ENCODE results near the gene NCOR1. TPM values are rescaled to one million over a fixed set of nuclear protein-coding genes. Genes with fewer than 3 reads are reported as not detected.
"Not testable (repeated sequence)": the region's sequence is repeated elsewhere in the genome, so short reads cannot be mapped to it uniquely, and the experiment has no call there.

NCOR1 gene
- total RNA-seq, 1 experiment from 2014 or later: 171 TPM

DNA sequence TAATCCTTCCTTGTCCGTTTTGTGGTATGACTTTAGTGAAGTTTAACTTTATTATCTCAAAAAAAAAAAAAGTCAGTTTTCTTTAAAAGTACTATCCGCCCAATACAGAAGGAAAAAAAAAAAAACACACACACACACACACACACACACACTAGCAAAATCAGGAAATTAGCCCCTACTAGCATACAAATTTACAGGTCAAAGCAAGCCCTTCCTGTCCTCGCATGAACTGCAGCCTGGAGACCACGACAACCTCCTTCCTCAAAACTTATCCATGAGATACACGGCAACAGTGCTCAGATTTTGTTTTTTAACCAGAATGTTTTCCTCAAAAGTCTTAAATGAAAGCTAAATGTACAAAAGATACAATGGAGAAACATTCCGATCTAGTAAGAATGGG lies 16.2 kb downstream of the NCOR1 start:
- Histone ChIP-seq H2AFZ (no peak overlapping the region), H3K27ac (no peak overlapping the region), H3F3A (ENCODE audit: insufficient read depth, low read depth) (no peaks in the 10 kb centered on the region), H3K36me3 (ENCODE audit: low read depth) (no peaks in the 10 kb centered on the region), H3K9me3 (ENCODE audit: insufficient read depth, low read depth) (no peaks in the 10 kb centered on the region), H3K9me2 (ENCODE audit: insufficient read depth) (no peaks in the 10 kb centered on the region), H3K27me3 (ENCODE audit: insufficient read depth, low read depth) (no peaks in the 10 kb centered on the region), H3K4me2 (no peak overlapping the region), H3K4me1 (replicated peaks; ENCODE audit: insufficient read depth) (0 out of 2 replicates have a peak, but pooled peaks cover 8% of the 10 kb centered on the region), H3K4me3 (no peak overlapping the region), H3K79me2 (ENCODE audit: low read depth) (peaks cover 53% of the 10 kb centered on the region), H4K20me1 (ENCODE audit: insufficient read depth) (peaks cover 3% of the 10 kb centered on the region; the same call in 1 of the 2 replicates)
- intact Hi-C loops (cut with micrococcal nuclease; ENCODE audit: unreplicated experiment): no loop called here
- ChIA-PET POLR2A (ENCODE audit: unreplicated experiment) (no interaction called here), CTCF (no interaction called here)
- no peak for TF ChIP-seq EZH2 (IDR thresholded peaks at IDR 0.05; ENCODE audit: low read depth)
- TF ChIP-seq, protein P1, sequence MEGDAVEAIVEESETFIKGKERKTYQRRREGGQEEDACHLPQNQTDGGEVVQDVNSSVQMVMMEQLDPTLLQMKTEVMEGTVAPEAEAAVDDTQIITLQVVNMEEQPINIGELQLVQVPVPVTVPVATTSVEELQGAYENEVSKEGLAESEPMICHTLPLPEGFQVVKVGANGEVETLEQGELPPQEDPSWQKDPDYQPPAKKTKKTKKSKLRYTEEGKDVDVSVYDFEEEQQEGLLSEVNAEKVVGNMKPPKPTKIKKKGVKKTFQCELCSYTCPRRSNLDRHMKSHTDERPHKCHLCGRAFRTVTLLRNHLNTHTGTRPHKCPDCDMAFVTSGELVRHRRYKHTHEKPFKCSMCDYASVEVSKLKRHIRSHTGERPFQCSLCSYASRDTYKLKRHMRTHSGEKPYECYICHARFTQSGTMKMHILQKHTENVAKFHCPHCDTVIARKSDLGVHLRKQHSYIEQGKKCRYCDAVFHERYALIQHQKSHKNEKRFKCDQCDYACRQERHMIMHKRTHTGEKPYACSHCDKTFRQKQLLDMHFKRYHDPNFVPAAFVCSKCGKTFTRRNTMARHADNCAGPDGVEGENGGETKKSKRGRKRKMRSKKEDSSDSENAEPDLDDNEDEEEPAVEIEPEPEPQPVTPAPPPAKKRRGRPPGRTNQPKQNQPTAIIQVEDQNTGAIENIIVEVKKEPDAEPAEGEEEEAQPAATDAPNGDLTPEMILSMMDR (conservative IDR thresholded peaks at IDR 0.05): no peak
- no peak for DNase-seq
- no TSS peak for BruUV-seq (replicated peaks)

DNA sequence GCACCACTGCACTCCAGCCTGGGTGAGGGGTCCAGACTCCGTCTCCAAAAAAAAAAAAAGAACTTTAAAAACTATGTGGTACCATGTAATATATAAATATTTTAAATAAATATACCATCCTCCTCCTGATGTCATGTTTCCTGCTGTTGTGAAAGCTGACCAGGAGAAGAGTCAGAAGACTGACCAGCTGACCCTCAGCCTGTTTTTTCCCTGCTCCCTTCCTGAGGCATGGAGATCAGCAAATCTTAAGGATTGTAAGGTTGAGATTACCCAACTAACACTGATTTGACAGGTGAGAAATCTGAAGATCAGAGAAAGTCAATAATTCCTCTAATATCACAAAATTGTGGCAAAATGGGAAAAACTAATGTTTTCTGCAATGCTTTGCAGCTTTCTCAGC lies 18.1 kb downstream of the NCOR1 start:
- Histone ChIP-seq H3K27me3 (ENCODE audit: insufficient read depth, low read depth) (no peaks in the 10 kb centered on the region), H2AFZ (no peak overlapping the region), H3K4me1 (replicated peaks; ENCODE audit: insufficient read depth) (0 out of 2 replicates have a peak, but pooled peaks cover under 1% of the 10 kb centered on the region), H3K79me2 (ENCODE audit: low read depth) (peaks cover 40% of the 10 kb centered on the region), H3K9me3 (ENCODE audit: insufficient read depth, low read depth) (no peaks in the 10 kb centered on the region), H3F3A (ENCODE audit: insufficient read depth, low read depth) (no peaks in the 10 kb centered on the region), H3K27ac (no peak overlapping the region), H3K36me3 (ENCODE audit: low read depth) (no peaks in the 10 kb centered on the region; the same call in 1 of the 2 replicates), H3K4me2 (no peak overlapping the region), H3K4me3 (no peak overlapping the region), H3K9me2 (ENCODE audit: insufficient read depth) (no peaks in the 10 kb centered on the region), H4K20me1 (ENCODE audit: insufficient read depth) (peaks cover 3% of the 10 kb centered on the region; the same call in 1 of the 2 replicates)
- intact Hi-C loops (cut with micrococcal nuclease; ENCODE audit: unreplicated experiment): no loop called here
- CTCF ChIA-PET: no interaction called here
- POLR2A ChIA-PET (ENCODE audit: unreplicated experiment): no interaction called here
- no peak for DNase-seq
- TF ChIP-seq, protein P1 (conservative IDR thresholded peaks at IDR 0.05): no peak
- TF ChIP-seq EZH2 (IDR thresholded peaks at IDR 0.05; ENCODE audit: low read depth): no peak
- BruUV-seq (replicated peaks): no TSS peak

DNA sequence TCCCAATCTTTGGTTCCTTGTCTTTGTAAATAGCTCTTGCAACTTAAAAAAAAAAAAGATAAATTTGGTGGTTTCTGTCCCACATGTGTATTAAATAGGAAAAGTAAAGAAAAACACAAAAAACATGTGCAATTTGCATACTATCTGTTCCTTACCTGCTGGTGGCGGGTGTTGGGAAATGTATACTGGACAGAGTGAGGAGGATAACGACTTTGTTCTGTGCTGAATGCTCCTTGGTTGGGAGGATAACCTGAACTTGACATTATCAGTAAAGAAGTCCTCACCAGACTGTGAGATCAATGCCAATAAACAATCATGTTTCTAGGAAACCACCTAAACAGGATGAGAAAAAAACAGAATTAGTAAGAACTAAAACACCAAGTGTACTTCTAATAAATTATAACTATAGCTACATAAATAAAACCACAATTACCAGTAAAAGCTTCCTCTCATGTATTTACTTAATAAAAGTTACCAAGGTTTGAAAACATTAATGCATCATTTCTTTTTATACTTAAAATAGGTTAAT lies 21.0 kb downstream of the NCOR1 start:
- H3K27ac ChIP-seq; CTCF ChIA-PET; H3F3A ChIP-seq (ENCODE audit: insufficient read depth, low read depth); H3K9me3 ChIP-seq (ENCODE audit: insufficient read depth, low read depth); intact Hi-C loops (cut with micrococcal nuclease; ENCODE audit: unreplicated experiment); H3K9me2 ChIP-seq (ENCODE audit: insufficient read depth); POLR2A ChIA-PET (ENCODE audit: unreplicated experiment); H2AFZ ChIP-seq; H3K4me1 ChIP-seq (replicated peaks; ENCODE audit: insufficient read depth); H3K4me2 ChIP-seq; DNase-seq; BruUV-seq (replicated peaks); H3K36me3 ChIP-seq (ENCODE audit: low read depth); H3K27me3 ChIP-seq (ENCODE audit: insufficient read depth, low read depth); H3K4me3 ChIP-seq; H4K20me1 ChIP-seq (ENCODE audit: insufficient read depth): not testable (repeated sequence)
- peaks cover 13% of the 10 kb centered on the region for H3K79me2 ChIP-seq (ENCODE audit: low read depth)

DNA sequence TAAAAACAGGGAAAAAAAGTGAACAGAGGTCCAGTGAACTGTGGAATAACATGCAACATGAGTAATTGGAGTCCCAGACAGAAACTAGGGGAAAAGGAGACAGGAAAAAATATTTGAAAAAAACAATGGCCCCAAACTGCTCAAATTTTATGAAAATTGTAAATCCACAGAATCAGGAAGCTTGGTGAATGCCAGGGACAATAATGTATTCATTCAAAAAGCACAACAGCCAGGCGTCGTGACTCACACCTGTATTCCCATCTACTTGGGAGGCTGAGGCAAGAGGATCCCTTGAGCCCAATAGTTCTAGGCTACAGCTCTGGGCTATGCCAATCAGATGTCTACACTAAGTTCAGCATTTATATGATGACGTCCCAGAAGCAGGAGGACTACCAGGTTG lies 23.7 kb downstream of the NCOR1 start:
- Histone ChIP-seq H3K9me2 (ENCODE audit: insufficient read depth) (no peaks in the 10 kb centered on the region), H3K4me1 (replicated peaks; ENCODE audit: insufficient read depth) (no peaks in the 10 kb centered on the region), H3K27me3 (ENCODE audit: insufficient read depth, low read depth) (no peaks in the 10 kb centered on the region), H3K27ac (no peak overlapping the region), H3K9me3 (ENCODE audit: insufficient read depth, low read depth) (no peaks in the 10 kb centered on the region), H2AFZ (no peak overlapping the region), H3K36me3 (ENCODE audit: low read depth) (no peaks in the 10 kb centered on the region; the same call in 1 of the 2 replicates), H4K20me1 (ENCODE audit: insufficient read depth) (no peaks in the 10 kb centered on the region; the same call in 1 of the 2 replicates), H3K4me2 (no peak overlapping the region), H3K79me2 (ENCODE audit: low read depth) (no peaks in the 10 kb centered on the region), H3K4me3 (no peak overlapping the region), H3F3A (ENCODE audit: insufficient read depth, low read depth) (no peaks in the 10 kb centered on the region)
- no peak for DNase-seq
- intact Hi-C loops (cut with micrococcal nuclease; ENCODE audit: unreplicated experiment): no loop called here
- no TSS peak for BruUV-seq (replicated peaks)
- POLR2A ChIA-PET (ENCODE audit: unreplicated experiment): no interaction called here
- no peak for TF ChIP-seq EZH2 (IDR thresholded peaks at IDR 0.05; ENCODE audit: low read depth)
- TF ChIP-seq, protein P1 (conservative IDR thresholded peaks at IDR 0.05): no peak
- CTCF ChIA-PET: no interaction called here
